HCT116 (cell line): ENCODE measurements around the gene SLC66A1. TPM values are rescaled to one million over a fixed set of nuclear protein-coding genes. Genes with fewer than 3 reads are reported as not detected.

ENCODE experiments used
- ATAC-seq: fragments of 200-7000 bp; cut with Tn5 transposase; 2 replicates; pipeline ENCODE4 v1.9.1; 2020; ENCODE audit warnings: mild to moderate bottlenecking, moderate library complexity
- BruUV-seq: library from RNA; stranded (reverse); fragments of 400-500 nt; replicated peaks from 2 replicates; lab custom pipeline; 2021; lab: Mats Ljungman, UMichigan
- CTCF ChIA-PET: fragments of 300-600 bp; sonication (Branson Sonifier 250); formaldehyde crosslinking; loops from one replicate; lab custom pipeline; 2021; ENCODE audit warnings: antibody characterized with exemption; lab: Charles Lee
- POLR2A ChIA-PET: fragments of 300-600, 350-600 bp; sonication (Branson Sonifier 250); formaldehyde crosslinking; loops from one replicate; lab custom pipeline; 2021; ENCODE audit warnings: antibody characterized with exemption; lab: Charles Lee
- RAD21 ChIA-PET, 2 experiments: fragments of 300-600 bp; sonication (Branson Sonifier 250); formaldehyde crosslinking; loops; one replicate each; lab custom pipeline; 2023; ENCODE audit warnings: low total read pairs in 2 of 2; ENCODE audit not compliant: uncharacterized antibody in 2 of 2, unreplicated experiment in 2 of 2, low non-redundant PET in 1 of 2; lab: Charles Lee
- DNase-seq: peaks from one replicate; pipeline ENCODE4 v3.0.0-alpha.2; 2010; ENCODE audit warnings: low read depth, low spot score
- H2AFZ ChIP-seq: fragments of 200-600 bp; shearing (Covaris generic), sonication (generic); 2 replicates; pipeline ENCODE4 v1.6.1; 2017; ENCODE audit warnings: low read depth, mixed run types, mixed read lengths, antibody characterized with exemption, low read length; ENCODE audit not compliant: poor library complexity, severe bottlenecking
- H3K27ac ChIP-seq: 2 replicates; pipeline ENCODE4 v1.5.1; 2012; ENCODE audit warnings: low read depth, low read length
- H3K27me3 ChIP-seq: fragments of 200-600 bp; sonication (generic); 2 replicates; pipeline ENCODE4 v1.6.1; 2016; ENCODE audit warnings: mixed run types, low read length, mixed read lengths; ENCODE audit not compliant: insufficient read depth
- H3K36me3 ChIP-seq, 2 experiments: fragments of 200-500 bp in 1 of 2; fragments of 200-600 bp in 1 of 2; sonication (Bioruptor generic) in 1 of 2; sonication (generic) in 1 of 2; 2 replicates each; pipeline versions ENCODE4 v1.5.1 to v1.6.1; 2014 to 2016; ENCODE audit warnings: low read length in 2 of 2, inconsistent platforms in 1 of 2, mixed read lengths in 1 of 2, mixed run types in 1 of 2; ENCODE audit not compliant: insufficient read depth in 2 of 2, control insufficient read depth in 1 of 2
- H3K4me1 ChIP-seq, 2 experiments: fragments of 200-600 bp in 1 of 2; sonication (generic) in 1 of 2; 2 replicates each; pipeline versions ENCODE4 v1.5.1 to v1.6.1; 2012 to 2017; ENCODE audit warnings: low read length in 2 of 2, inconsistent platforms in 1 of 2, mild to moderate bottlenecking in 1 of 2, mixed read lengths in 1 of 2, mixed run types in 1 of 2, moderate library complexity in 1 of 2; ENCODE audit not compliant: insufficient read depth in 2 of 2, control insufficient read depth in 1 of 2
- H3K4me2 ChIP-seq: fragments of 200-600 bp; sonication (generic); 2 replicates; pipeline ENCODE4 v1.6.1; 2017; ENCODE audit warnings: mixed run types, low read length, mixed read lengths
- H3K4me3 ChIP-seq, 2 experiments: fragments of 200-600 bp in 1 of 2; sonication (generic) in 1 of 2; replicated peaks in 1 of 2; 2 replicates each; pipeline ENCODE4 v1.5.1; 2011 to 2016; ENCODE audit warnings: low read length in 2 of 2, control low read depth in 1 of 2, low read depth in 1 of 2, mild to moderate bottlenecking in 1 of 2, mixed read lengths in 1 of 2, mixed run types in 1 of 2
- H3K79me2 ChIP-seq: fragments of 200-600 bp; sonication (generic); 2 replicates; pipeline ENCODE4 v1.6.1; 2017; ENCODE audit warnings: mild to moderate bottlenecking, mixed run types, low read length, moderate library complexity, mixed read lengths; ENCODE audit not compliant: insufficient read depth
- H3K9ac ChIP-seq: fragments of 200-600 bp; sonication (generic); 2 replicates; pipeline ENCODE4 v1.6.1; 2016; ENCODE audit warnings: low read length, mixed read lengths
- H3K9me2 ChIP-seq: fragments of 200-600 bp; sonication (generic), shearing (Covaris generic); 2 replicates; pipeline ENCODE4 v1.6.1; 2017; ENCODE audit warnings: mixed run types, mild to moderate bottlenecking, moderate library complexity; ENCODE audit not compliant: insufficient read depth
- H3K9me3 ChIP-seq, 2 experiments: fragments of 200-500 bp in 1 of 2; fragments of 200-600 bp in 1 of 2; sonication (Bioruptor generic) in 1 of 2; sonication (generic) in 1 of 2; 2 replicates each; pipeline ENCODE4 v1.6.1; 2014 to 2017; ENCODE audit warnings: low read length in 2 of 2, mixed read lengths in 2 of 2, inconsistent platforms in 1 of 2, low read depth in 1 of 2, mild to moderate bottlenecking in 1 of 2, mixed run types in 1 of 2, moderate library complexity in 1 of 2; ENCODE audit not compliant: control insufficient read depth in 1 of 2, insufficient read depth in 1 of 2
- H4K20me1 ChIP-seq: fragments of 200-600 bp; sonication (generic), shearing (Covaris generic); 2 replicates; pipeline ENCODE4 v1.6.1; 2017; ENCODE audit warnings: mixed run types, mild to moderate bottlenecking, moderate library complexity; ENCODE audit not compliant: insufficient read depth
- CEBPB ChIP-seq: IDR thresholded peaks from 2 replicates; pipeline ENCODE4 v1.6.1; 2012; ENCODE audit warnings: low read depth
- ELF1 ChIP-seq: IDR thresholded peaks from 2 replicates; pipeline ENCODE4 v1.6.1; 2012; ENCODE audit warnings: low read depth, borderline replicate concordance
- EZH2 ChIP-seq: fragments of 200-600 bp; sonication (generic); IDR thresholded peaks from 2 replicates; pipeline ENCODE4 v1.6.1; 2017; ENCODE audit warnings: antibody characterized with exemption, mixed run types
- FOSL1 ChIP-seq: IDR thresholded peaks from 2 replicates; pipeline ENCODE4 v1.6.1; 2012; ENCODE audit warnings: low read depth
- POLR2A ChIP-seq: IDR thresholded peaks from 2 replicates; pipeline ENCODE4 v1.7.0; 2011; ENCODE audit warnings: borderline replicate concordance; ENCODE audit not compliant: insufficient read depth, insufficient read length; ENCODE audit errors: extremely low read depth
- POLR2AphosphoS5 ChIP-seq: IDR thresholded peaks from 2 replicates; pipeline ENCODE4 v1.6.1; 2011; ENCODE audit warnings: mild to moderate bottlenecking, low read depth, low read length, moderate library complexity
- SIN3A ChIP-seq: IDR thresholded peaks from 2 replicates; pipeline ENCODE4 v1.6.1; 2012; ENCODE audit warnings: low read depth
- YY1 ChIP-seq: IDR thresholded peaks from 2 replicates; pipeline ENCODE4 v1.6.1; 2011; ENCODE audit warnings: low read length, low read depth, moderate library complexity, mild to moderate bottlenecking; ENCODE audit not compliant: insufficient replicate concordance; ENCODE audit errors: extremely low read depth
- intact Hi-C: fragments of 100-400 bp; cut with micrococcal nuclease; formaldehyde crosslinking; loops from 2 replicates; pipeline ENCODE4 v1.10.0; 2022
- total RNA-seq: library from RNA; stranded (reverse); gene quantifications from one replicate; pipeline ENCODE4 v1.2.1, GENCODE V29; 2021; ENCODE audit not compliant: unreplicated experiment
- TF ChIP-seq, protein P1 (sequence below): IDR thresholded peaks from 2 replicates; pipeline ENCODE4 v1.6.1; 2011; ENCODE audit warnings: mild to moderate bottlenecking, low read length, moderate library complexity; ENCODE audit not compliant: insufficient replicate concordance; ENCODE audit errors: extremely low read depth
- TF ChIP-seq, protein P2 (sequence below): IDR thresholded peaks from 2 replicates; pipeline ENCODE4 v1.6.1; 2012
- TF ChIP-seq, protein P3 (sequence below): IDR thresholded peaks from 2 replicates; pipeline ENCODE4 v1.6.1; 2012; ENCODE audit warnings: low read depth

SLC66A1 gene
- total RNA-seq, 1 experiment from 2014 or later, result 11.1 TPM

DNA sequence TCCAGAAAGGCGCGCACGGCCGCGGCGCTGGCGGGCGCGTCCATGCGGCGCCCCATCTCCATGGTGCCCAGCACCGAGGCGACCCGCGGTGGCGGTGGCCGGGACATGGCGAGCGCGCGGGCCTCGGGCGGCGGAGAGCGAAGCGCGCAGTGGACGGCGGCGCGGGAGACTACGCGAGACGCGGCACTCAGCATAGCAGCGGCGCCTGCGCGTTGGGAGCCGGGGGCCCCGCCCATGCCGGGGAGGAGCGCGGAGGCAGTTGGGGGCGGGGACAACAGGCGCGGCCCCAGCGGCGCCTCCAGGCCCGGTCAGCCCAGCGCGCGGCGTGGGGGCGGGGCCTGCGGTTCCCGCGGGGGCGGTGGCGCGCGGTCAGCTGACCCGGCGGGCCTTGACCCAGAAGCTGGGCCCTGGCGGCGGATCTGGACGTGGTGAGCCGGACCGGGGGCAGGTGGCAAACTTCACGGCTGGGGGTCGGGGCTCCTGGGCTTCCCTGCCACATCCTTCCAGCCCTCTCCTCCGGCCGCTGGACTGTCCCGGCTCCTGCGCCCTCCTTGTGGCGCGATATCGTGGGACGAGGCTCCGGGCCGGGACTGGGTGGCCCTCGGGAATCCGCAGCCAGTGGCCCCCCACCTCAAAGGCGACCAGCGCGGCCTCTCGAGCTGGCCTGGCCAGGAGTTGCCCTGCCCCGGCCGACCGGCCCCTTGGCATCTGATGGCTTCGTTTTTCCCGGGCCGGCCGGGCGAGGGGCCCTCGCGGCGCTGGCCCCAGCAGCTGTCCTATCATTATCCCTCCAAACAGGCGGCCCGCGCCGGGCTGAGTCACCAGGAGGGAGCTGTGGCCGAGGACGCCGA is at the start of gene SLC66A1, which contains the start of gene AKR7A2 (continued):
- TF ChIP-seq YY1, result peak; percentile 52
- TF ChIP-seq POLR2AphosphoS5, result peak; percentile 95
- TF ChIP-seq FOSL1, result no peak
- TF ChIP-seq, protein P1, sequence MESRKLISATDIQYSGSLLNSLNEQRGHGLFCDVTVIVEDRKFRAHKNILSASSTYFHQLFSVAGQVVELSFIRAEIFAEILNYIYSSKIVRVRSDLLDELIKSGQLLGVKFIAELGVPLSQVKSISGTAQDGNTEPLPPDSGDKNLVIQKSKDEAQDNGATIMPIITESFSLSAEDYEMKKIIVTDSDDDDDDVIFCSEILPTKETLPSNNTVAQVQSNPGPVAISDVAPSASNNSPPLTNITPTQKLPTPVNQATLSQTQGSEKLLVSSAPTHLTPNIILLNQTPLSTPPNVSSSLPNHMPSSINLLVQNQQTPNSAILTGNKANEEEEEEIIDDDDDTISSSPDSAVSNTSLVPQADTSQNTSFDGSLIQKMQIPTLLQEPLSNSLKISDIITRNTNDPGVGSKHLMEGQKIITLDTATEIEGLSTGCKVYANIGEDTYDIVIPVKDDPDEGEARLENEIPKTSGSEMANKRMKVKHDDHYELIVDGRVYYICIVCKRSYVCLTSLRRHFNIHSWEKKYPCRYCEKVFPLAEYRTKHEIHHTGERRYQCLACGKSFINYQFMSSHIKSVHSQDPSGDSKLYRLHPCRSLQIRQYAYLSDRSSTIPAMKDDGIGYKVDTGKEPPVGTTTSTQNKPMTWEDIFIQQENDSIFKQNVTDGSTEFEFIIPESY, result peak; percentile 83

DNA sequence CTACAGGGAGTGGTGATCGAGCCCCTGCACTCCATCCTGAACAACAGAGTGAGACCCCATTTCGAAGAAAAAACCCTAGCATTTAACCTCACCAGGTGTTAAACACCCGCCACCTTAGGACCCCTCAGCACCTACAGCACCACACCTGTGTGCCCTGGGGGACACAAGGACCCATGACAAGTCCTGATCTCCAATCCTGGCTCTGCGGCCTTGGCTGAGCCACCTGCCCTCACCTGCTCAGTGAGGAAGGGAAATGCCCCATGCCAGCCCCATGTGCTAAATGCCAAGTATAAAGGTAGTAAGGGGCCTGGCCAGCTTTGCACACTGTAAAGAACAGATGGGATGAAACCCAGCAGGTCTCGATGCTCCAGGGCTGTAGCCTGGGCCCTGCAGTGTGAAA is 49.4 kb upstream of the SLC66A1 start:
- TF ChIP-seq ELF1, result no peak
- TF ChIP-seq, protein P2, sequence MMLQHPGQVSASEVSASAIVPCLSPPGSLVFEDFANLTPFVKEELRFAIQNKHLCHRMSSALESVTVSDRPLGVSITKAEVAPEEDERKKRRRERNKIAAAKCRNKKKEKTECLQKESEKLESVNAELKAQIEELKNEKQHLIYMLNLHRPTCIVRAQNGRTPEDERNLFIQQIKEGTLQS, result no peak
- TF ChIP-seq POLR2A, result no peak
- no peak for TF ChIP-seq FOSL1
- TF ChIP-seq SIN3A, result no peak
- TF ChIP-seq, protein P3, sequence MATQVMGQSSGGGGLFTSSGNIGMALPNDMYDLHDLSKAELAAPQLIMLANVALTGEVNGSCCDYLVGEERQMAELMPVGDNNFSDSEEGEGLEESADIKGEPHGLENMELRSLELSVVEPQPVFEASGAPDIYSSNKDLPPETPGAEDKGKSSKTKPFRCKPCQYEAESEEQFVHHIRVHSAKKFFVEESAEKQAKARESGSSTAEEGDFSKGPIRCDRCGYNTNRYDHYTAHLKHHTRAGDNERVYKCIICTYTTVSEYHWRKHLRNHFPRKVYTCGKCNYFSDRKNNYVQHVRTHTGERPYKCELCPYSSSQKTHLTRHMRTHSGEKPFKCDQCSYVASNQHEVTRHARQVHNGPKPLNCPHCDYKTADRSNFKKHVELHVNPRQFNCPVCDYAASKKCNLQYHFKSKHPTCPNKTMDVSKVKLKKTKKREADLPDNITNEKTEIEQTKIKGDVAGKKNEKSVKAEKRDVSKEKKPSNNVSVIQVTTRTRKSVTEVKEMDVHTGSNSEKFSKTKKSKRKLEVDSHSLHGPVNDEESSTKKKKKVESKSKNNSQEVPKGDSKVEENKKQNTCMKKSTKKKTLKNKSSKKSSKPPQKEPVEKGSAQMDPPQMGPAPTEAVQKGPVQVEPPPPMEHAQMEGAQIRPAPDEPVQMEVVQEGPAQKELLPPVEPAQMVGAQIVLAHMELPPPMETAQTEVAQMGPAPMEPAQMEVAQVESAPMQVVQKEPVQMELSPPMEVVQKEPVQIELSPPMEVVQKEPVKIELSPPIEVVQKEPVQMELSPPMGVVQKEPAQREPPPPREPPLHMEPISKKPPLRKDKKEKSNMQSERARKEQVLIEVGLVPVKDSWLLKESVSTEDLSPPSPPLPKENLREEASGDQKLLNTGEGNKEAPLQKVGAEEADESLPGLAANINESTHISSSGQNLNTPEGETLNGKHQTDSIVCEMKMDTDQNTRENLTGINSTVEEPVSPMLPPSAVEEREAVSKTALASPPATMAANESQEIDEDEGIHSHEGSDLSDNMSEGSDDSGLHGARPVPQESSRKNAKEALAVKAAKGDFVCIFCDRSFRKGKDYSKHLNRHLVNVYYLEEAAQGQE, result no peak
- no peak for TF ChIP-seq CEBPB
- TF ChIP-seq EZH2, result no peak
- TF ChIP-seq YY1, result no peak
- TF ChIP-seq, all 23 proteins: peak for 0
- Histone ChIP-seq H3K27me3 (no peaks in the 10 kb centered on the region), H3K27ac (no peak overlapping the region), H3K79me2 (peaks cover 2% of the 10 kb centered on the region; the same call in 1 of the 2 replicates), H3K4me3 (no peak overlapping the region), H2AFZ (no peak overlapping the region), H3K4me2 (no peak overlapping the region), H3K9me3 (no peaks in the 10 kb centered on the region), H3K9me2 (no peaks in the 10 kb centered on the region), H3K36me3 (peaks cover 0 to 17% of the 10 kb centered on the region in 2 experiments; a peak in 2 of 4 replicates), H4K20me1 (peaks cover 3% of the 10 kb centered on the region; the same call in 1 of the 2 replicates), H3K9ac (no peak overlapping the region), H3K4me1 (peaks cover 0 to 10% of the 10 kb centered on the region in 2 experiments; a peak in 2 of 4 replicates)
- intact Hi-C loops, result no loop called here
- BruUV-seq, result no TSS peak
- ATAC-seq, result no peak
- ChIA-PET POLR2A (interaction anchor here (2.6 kb wide), 1 partner anchor 11 kb away, joined by 7 read pairs; the partner anchor contains the start of genes EMC1 and MRTO4), RAD21 (no interaction called here), CTCF (no interaction called here)
- DNase-seq, result no peak
